SJCRH30 (cell line): ENCODE measurements around the gene RGPD8. TPM values are rescaled to one million over a fixed set of nuclear protein-coding genes. Genes with fewer than 3 reads are reported as not detected.
"Not testable (repeated sequence)": the region's sequence is repeated elsewhere in the genome, so short reads cannot be mapped to it uniquely, and the experiment has no call there.

Experiments
- DNase-seq, 2 experiments: peaks; one replicate each; pipeline ENCODE4 v3.0.0-alpha.2; 2015 to 2020
- H3K27ac ChIP-seq: fragments of 250-450 bp; sonication (Bioruptor Pico); 2 replicates; pipeline ENCODE4 v1.5.1; 2020; ENCODE audit warnings: mild to moderate bottlenecking, moderate library complexity
- H3K27me3 ChIP-seq: fragments of 250-450 bp; sonication (Bioruptor Pico); 2 replicates; pipeline ENCODE4 v1.5.1; 2020; ENCODE audit warnings: mild to moderate bottlenecking, moderate library complexity
- H3K36me3 ChIP-seq: fragments of 250-450 bp; sonication (Bioruptor Pico); 2 replicates; pipeline ENCODE4 v1.5.1; 2020; ENCODE audit warnings: mild to moderate bottlenecking, moderate library complexity
- H3K4me1 ChIP-seq: fragments of 250-450 bp; sonication (Bioruptor Pico); 2 replicates; pipeline ENCODE4 v1.5.1; 2020; ENCODE audit warnings: mild to moderate bottlenecking, moderate library complexity
- H3K4me3 ChIP-seq: fragments of 250-450 bp; sonication (Bioruptor Pico); 2 replicates; pipeline ENCODE4 v1.5.1; 2020; ENCODE audit warnings: mild to moderate bottlenecking, moderate library complexity
- H3K9me3 ChIP-seq: fragments of 250-450 bp; sonication (Bioruptor Pico); replicated peaks from 2 replicates; pipeline ENCODE4 v1.5.1; 2020; ENCODE audit warnings: mild to moderate bottlenecking, moderate library complexity
- total RNA-seq: library from RNA; depleted of rRNA; stranded (reverse); fragments of >200 nt; shearing (Covaris generic); gene quantifications from 2 replicates; pipeline ENCODE4 v1.2.3, GENCODE V29; 2014

RGPD8 gene
- total RNA-seq, 1 experiment from 2014 or later, result 5.5 TPM

- no peak for DNase-seq
- Histone ChIP-seq H3K36me3 (no peaks in the 10 kb centered on the region), H3K9me3 (no peaks in the 10 kb centered on the region), H3K4me3 (no peak overlapping the region), H3K4me1 (no peaks in the 10 kb centered on the region), H3K27me3 (no peaks in the 10 kb centered on the region), H3K27ac (no peak overlapping the region)
Measured at GRCh38 chr2:112451317-112451716, 17.9 kb upstream of the RGPD8 start.

DNA sequence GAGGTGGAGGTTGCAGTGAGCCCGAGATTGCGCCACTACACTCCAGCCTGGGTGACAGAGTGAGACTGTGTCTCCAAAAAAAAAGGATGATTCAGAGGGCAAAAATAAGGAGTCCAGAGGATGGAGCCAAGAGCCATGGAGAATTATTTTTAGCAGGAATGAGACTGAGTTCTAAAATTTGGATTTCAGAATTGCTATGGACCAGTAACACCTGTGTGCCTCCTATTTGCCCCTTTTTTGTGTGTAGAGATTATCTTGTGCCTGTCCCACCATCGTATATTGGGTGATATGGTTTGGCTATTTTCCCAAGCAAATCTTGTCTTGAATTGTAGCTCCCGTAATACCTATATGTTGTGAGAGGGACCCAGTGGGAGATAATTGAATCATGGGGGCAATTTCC lies 16.4 kb upstream of the RGPD8 start:
- Histone ChIP-seq H3K27ac (no peak overlapping the region), H3K36me3 (no peaks in the 10 kb centered on the region), H3K4me1 (no peaks in the 10 kb centered on the region), H3K4me3 (no peak overlapping the region), H3K9me3 (no peaks in the 10 kb centered on the region), H3K27me3 (no peaks in the 10 kb centered on the region)
- no peak for DNase-seq

GRCh38 chr2:112444256-112444655 lies 10.8 kb upstream of the RGPD8 start:
- not testable (repeated sequence) for H3K9me3 ChIP-seq, DNase-seq, H3K27me3 ChIP-seq, H3K4me1 ChIP-seq, H3K4me3 ChIP-seq, H3K36me3 ChIP-seq, H3K27ac ChIP-seq

DNA sequence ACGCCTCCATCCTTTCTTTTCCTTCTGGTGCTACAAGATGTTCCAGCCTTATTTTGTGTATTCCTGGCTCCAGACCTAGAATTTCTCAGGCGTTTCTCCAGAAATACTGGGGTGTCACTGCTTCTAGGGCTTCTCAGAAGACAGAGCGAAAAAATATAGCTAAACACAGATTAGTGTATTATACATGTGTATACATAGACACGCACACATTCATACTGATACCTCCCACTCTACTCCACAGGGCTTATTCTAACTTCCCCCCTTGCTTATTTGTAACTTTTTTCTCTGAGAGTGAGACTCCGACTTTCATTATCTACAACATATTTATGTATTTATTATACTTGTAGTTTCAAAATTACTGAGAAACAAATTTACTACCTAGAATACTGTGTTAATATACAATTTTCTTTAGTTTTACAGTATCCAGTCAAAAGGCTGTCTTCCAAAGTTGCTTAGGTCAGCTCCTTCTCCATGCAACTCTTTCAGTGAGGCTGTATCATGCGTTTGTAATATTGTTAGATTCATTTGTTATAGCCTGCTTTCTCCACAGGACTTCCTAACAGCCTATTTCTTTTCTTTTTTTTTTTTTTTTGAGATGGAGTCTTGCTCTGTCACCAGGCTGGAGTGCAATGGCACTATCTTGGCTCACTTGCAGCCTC lies 5.3 kb upstream of the RGPD8 start:
- not testable (repeated sequence) for H3K27ac ChIP-seq, H3K36me3 ChIP-seq, H3K4me3 ChIP-seq, H3K27me3 ChIP-seq, H3K9me3 ChIP-seq, DNase-seq, H3K4me1 ChIP-seq

DNA sequence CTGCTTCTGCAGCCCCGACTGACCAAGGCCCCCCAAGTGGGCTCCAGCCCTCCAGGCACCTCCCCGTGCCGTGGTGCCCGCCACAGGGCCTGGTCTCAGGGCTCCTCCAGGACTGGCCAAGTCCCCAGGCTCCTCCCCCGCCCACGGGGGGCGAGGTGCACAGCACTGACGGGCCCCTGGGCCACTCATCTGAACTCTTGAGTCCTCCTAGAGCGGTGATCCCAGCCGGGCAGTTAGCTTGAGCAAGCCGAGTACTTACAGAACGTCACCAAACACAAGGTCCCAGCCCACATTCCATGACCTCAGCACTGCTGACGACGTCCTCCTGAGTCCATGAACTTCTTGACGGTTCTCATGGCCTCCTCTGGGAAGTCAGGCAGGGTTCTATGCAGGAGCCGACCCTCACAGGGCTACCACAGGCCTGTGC lies 4.0 kb upstream of the RGPD8 start:
- H3K4me3 ChIP-seq, H3K36me3 ChIP-seq, H3K27me3 ChIP-seq, H3K9me3 ChIP-seq, H3K27ac ChIP-seq, DNase-seq, H3K4me1 ChIP-seq: not testable (repeated sequence)

- not testable (repeated sequence) for H3K27ac ChIP-seq, H3K36me3 ChIP-seq, H3K4me3 ChIP-seq, H3K9me3 ChIP-seq, H3K4me1 ChIP-seq, H3K27me3 ChIP-seq, DNase-seq
Measured at GRCh38 chr2:112436993-112437392, 3.5 kb upstream of the RGPD8 start.

GRCh38 chr2:112435716-112436431 lies 2.4 kb upstream of the RGPD8 start:
- H3K9me3 ChIP-seq, H3K27me3 ChIP-seq, H3K4me1 ChIP-seq, H3K27ac ChIP-seq, DNase-seq, H3K4me3 ChIP-seq, H3K36me3 ChIP-seq: not testable (repeated sequence)

- H3K27ac ChIP-seq, H3K4me1 ChIP-seq, H3K36me3 ChIP-seq, H3K9me3 ChIP-seq, DNase-seq, H3K4me3 ChIP-seq, H3K27me3 ChIP-seq: not testable (repeated sequence)
Measured at GRCh38 chr2:112434890-112435715, 1.7 kb upstream of the RGPD8 start.

GRCh38 chr2:112433932-112434730 lies 686 bp upstream of the RGPD8 start:
- no peak for DNase-seq
- no peaks in the 10 kb centered on the region for H3K36me3 ChIP-seq
- no peaks in the 10 kb centered on the region for H3K9me3 ChIP-seq
- H3K27ac ChIP-seq, result no peak overlapping the region
- H3K4me3 ChIP-seq, result no peak overlapping the region
- H3K27me3 ChIP-seq, result no peaks in the 10 kb centered on the region
- no peaks in the 10 kb centered on the region for H3K4me1 ChIP-seq

DNA sequence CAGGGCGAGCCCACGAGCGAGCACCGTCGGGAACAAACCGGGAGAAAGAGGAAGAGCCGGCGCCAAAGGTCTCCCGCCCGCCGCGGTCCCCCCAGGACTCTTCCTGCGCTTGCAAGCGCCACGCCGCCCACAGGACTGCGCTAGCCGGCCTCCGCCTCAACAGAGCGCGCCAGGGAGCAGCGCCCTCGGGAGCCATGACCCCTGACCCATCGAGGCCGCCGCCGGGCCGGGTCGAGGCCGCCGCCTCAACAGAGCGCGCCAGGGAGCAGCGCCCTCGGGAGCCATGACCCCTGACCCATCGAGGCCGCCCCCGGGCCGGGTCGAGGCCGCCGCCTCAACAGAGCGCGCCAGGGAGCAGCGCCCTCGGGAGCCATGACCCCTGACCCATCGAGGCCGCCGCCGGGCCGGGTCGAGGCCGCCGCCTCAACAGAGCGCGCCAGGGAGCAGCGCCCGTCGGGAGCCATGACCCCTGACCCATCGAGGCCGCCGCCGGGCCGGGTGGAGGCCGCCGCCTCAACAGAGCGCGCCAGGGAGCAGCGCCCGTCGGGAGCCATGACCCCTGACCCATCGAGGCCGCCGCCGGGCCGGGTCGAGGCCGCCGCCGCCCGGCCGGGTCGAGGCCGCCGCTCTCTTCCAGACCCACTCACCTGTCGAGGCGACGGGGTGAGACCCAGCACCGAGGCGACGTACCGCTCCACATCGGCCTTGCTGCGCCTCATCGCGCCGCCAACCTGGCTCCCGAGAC lies 538 bp downstream of the RGPD8 start:
- not testable (repeated sequence) for H3K36me3 ChIP-seq, H3K4me1 ChIP-seq, H3K27me3 ChIP-seq, H3K9me3 ChIP-seq, DNase-seq, H3K27ac ChIP-seq, H3K4me3 ChIP-seq

DNA sequence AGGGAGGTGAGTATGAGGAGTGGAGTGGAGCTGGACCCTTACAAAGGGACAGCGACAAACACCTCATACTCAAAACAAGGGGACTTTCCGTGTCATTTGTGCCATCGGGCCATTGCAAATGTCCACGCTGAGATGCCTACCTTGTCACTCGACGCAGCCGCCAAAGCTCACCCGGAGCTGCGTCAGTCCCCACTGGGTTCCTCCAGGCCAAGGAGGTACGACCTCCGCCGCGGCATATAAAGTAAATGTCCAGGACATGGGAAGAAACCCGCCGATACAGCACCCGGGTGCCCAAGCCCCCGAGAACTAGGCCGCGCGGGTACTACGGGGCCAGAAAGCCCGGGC lies 1.1 kb downstream of the RGPD8 start:
- not testable (repeated sequence) for H3K9me3 ChIP-seq, H3K27me3 ChIP-seq, H3K4me1 ChIP-seq, H3K4me3 ChIP-seq, H3K27ac ChIP-seq, H3K36me3 ChIP-seq, DNase-seq

DNA sequence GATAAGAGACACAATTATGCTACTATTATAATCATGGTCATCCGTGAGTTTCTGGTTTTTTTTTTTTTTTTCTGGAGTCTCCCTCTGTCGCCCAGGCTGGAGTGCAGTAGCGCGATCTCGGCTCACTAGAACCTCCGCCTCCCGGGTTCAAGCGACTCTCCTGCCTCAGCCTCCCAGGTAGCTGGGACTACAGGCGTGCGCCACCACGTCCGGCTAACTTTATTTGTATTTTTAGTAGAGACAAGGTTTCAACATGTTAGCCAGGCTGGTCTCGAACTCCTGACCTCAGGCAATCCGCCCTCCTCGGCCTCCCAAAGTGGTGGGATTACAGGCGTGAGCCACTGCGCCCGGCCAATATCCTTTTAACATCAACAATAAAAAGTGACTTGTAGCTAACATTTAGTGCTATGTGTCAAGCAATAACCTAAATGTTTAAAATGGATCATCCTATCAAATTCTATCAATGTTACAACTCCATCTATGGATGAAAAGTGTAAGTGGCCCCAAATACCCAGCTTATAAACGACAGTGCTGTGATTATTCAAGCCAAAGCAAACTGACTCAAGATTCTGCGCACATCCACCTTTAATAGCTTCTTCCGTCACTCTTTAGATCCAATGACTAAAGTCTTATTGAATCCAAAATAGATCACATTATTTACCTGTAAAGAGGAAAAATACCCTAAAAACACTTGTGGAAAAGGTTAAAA lies 1.7 kb downstream of the RGPD8 start:
- H3K27ac ChIP-seq, DNase-seq, H3K9me3 ChIP-seq, H3K36me3 ChIP-seq, H3K4me1 ChIP-seq, H3K4me3 ChIP-seq, H3K27me3 ChIP-seq: not testable (repeated sequence)

DNA sequence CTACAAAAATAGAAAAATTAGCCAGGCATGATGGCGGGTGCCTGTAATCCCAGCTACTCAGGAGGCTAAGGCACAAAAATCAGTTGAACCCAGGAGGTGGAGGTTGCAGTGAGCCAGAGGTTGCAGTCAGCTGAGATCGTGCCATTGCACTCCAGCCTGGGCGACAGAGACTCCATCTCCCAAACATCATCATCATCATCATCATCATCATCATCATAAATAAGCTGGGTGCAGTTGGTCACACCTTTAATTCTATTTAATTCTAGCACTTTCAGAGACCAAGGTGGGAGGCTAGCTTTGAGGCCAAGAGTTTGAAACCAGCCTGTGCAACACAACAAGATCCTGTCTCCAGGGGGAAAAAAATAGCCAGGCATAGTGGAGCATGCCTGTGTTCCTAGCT lies 8.9 kb downstream of the RGPD8 start:
- H3K9me3 ChIP-seq, H3K27ac ChIP-seq, H3K4me3 ChIP-seq, H3K4me1 ChIP-seq, H3K36me3 ChIP-seq, DNase-seq, H3K27me3 ChIP-seq: not testable (repeated sequence)

DNA sequence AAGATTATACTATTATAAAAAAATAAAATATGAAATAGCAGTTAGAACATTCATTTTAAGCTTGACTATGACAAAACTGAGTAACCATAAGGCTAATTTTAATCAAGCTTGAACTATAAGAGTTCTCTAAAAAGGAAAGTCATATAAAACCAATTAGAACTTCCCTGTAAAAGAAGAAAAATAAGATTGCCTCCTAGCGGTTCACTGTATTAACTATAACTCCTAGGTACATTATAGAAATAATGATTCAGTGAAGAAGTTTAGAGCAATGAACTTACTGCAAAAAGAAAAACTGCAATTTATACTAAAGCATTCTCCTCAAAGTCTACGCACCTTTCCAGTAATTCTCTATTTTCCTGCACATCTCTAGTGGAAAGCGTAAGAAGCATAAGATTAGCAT lies 16.6 kb downstream of the RGPD8 start:
- H3K27ac ChIP-seq, H3K36me3 ChIP-seq, DNase-seq, H3K4me1 ChIP-seq, H3K4me3 ChIP-seq, H3K27me3 ChIP-seq, H3K9me3 ChIP-seq: not testable (repeated sequence)
